OCI-LY3 (cell line): ENCODE measurements around the gene LRRC8C.

ENCODE experiments used
- H2AFZ ChIP-seq: fragments of 200-600, 300-600 bp; shearing (Covaris generic); 2 replicates; pipeline ENCODE4 v1.6.0; 2014; ENCODE audit warnings: antibody characterized with exemption, low read depth, low read length
- H3K27ac ChIP-seq: fragments of 200-600, 300-600 bp; sonication (generic); 2 replicates; pipeline ENCODE4 v1.5.1; 2014; ENCODE audit warnings: mild to moderate bottlenecking, low read length, moderate library complexity, mixed read lengths
- H3K27me3 ChIP-seq: fragments of 200-600, 300-600 bp; sonication (generic); 2 replicates; pipeline ENCODE4 v1.6.1; 2014; ENCODE audit warnings: low read depth, low read length, mixed read lengths
- H3K36me3 ChIP-seq: fragments of 200-600, 300-600 bp; sonication (generic); replicated peaks from 2 replicates; pipeline ENCODE3; 2014; ENCODE audit warnings: low read depth, low read length, mixed read lengths
- H3K4me1 ChIP-seq: fragments of 300-600, 200-600 bp; sonication (generic); 2 replicates; pipeline ENCODE4 v1.6.1; 2014; ENCODE audit warnings: low read length, mixed read lengths
- H3K4me2 ChIP-seq: fragments of 200-600, 300-600 bp; sonication (generic); 2 replicates; pipeline ENCODE4 v1.6.1; 2014; ENCODE audit warnings: low read length, mixed read lengths
- H3K4me3 ChIP-seq: fragments of 300-600, 200-600 bp; sonication (generic); 2 replicates; pipeline ENCODE4 v1.5.1; 2014; ENCODE audit warnings: antibody characterized with exemption, mild to moderate bottlenecking, low read length, moderate library complexity
- H3K79me2 ChIP-seq: fragments of 300-600, 200-600 bp; shearing (Covaris generic); 2 replicates; pipeline ENCODE4 v1.6.1; 2014; ENCODE audit warnings: mild to moderate bottlenecking, low read length, mixed read lengths
- H3K9ac ChIP-seq: fragments of 300-600, 200-600 bp; shearing (Covaris generic); 2 replicates; pipeline ENCODE4 v1.6.0; 2014; ENCODE audit warnings: mild to moderate bottlenecking, low read length, moderate library complexity
- H3K9me3 ChIP-seq: fragments of 200-600, 300-600 bp; shearing (Covaris generic); 2 replicates; pipeline ENCODE4 v1.6.1; 2014; ENCODE audit warnings: low read length, mixed read lengths; ENCODE audit not compliant: insufficient read depth
- H4K20me1 ChIP-seq: fragments of 200-600, 300-600 bp; sonication (generic); 2 replicates; pipeline ENCODE4 v1.6.1; 2016; ENCODE audit warnings: low read length, mixed read lengths; ENCODE audit not compliant: insufficient read depth
- CTCF ChIP-seq: fragments of 200-600, 300-600 bp; sonication (generic); IDR thresholded peaks from 2 replicates; pipeline ENCODE4 v1.5.1; 2014; ENCODE audit warnings: antibody characterized with exemption, low read length, low read depth
- EZH2phosphoT487 ChIP-seq: fragments of 200-600 bp; shearing (Covaris generic); IDR thresholded peaks from 2 replicates; pipeline ENCODE4 v1.6.1; 2018; ENCODE audit warnings: antibody characterized with exemption, mixed run types, low read depth

Gene LRRC8C

GRCh38 chr1:89604414-89604735 lies 28.5 kb upstream of the LRRC8C start:
- H4K20me1 ChIP-seq = peaks cover 5% of the 10 kb centered on the region; the same call in 1 of the 2 replicates
- H3K4me3 ChIP-seq = no peak overlapping the region
- no peaks in the 10 kb centered on the region for H3K79me2 ChIP-seq
- H3K27ac ChIP-seq = no peak overlapping the region
- no peak overlapping the region for H2AFZ ChIP-seq
- H3K36me3 ChIP-seq = no peaks in the 10 kb centered on the region
- H3K9ac ChIP-seq = no peak overlapping the region
- no peaks in the 10 kb centered on the region for H3K9me3 ChIP-seq
- H3K27me3 ChIP-seq = peaks cover 42% of the 10 kb centered on the region
- TF ChIP-seq EZH2phosphoT487 (no peak), CTCF (no peak)
- peaks cover 8% of the 10 kb centered on the region for H3K4me1 ChIP-seq
- H3K4me2 ChIP-seq = no peak overlapping the region

- Histone ChIP-seq H3K4me1 (peaks cover 16% of the 10 kb centered on the region), H3K9me3 (no peaks in the 10 kb centered on the region), H2AFZ (no peak overlapping the region), H3K4me2 (no peak overlapping the region), H3K4me3 (no peak overlapping the region), H3K79me2 (no peaks in the 10 kb centered on the region), H3K27me3 (peaks cover 51% of the 10 kb centered on the region), H3K9ac (no peak overlapping the region), H3K27ac (no peak overlapping the region), H4K20me1 (peaks cover 7% of the 10 kb centered on the region; the same call in 1 of the 2 replicates), H3K36me3 (no peaks in the 10 kb centered on the region)
- TF ChIP-seq CTCF = no peak
- TF ChIP-seq EZH2phosphoT487 = no peak
Measured at GRCh38 chr1:89605692-89606091, 27.2 kb upstream of the LRRC8C start.

- H3K4me3 ChIP-seq = no peak overlapping the region
- no peaks in the 10 kb centered on the region for H3K79me2 ChIP-seq
- peaks cover 14% of the 10 kb centered on the region; the same call in 1 of the 2 replicates for H4K20me1 ChIP-seq
- no peaks in the 10 kb centered on the region for H3K36me3 ChIP-seq
- H2AFZ ChIP-seq = no peak overlapping the region
- H3K27me3 ChIP-seq = peaks cover 56% of the 10 kb centered on the region
- H3K27ac ChIP-seq = no peak overlapping the region
- H3K4me2 ChIP-seq = no peak overlapping the region
- no peaks in the 10 kb centered on the region for H3K9me3 ChIP-seq
- peaks cover 18% of the 10 kb centered on the region for H3K4me1 ChIP-seq
- no peak for TF ChIP-seq EZH2phosphoT487
- no peak for TF ChIP-seq CTCF
- no peak overlapping the region for H3K9ac ChIP-seq
Measured at GRCh38 chr1:89606227-89606980, 26.5 kb upstream of the LRRC8C start.

- Histone ChIP-seq H4K20me1 (peaks cover 16% of the 10 kb centered on the region; the same call in 1 of the 2 replicates), H3K27me3 (peaks cover 56% of the 10 kb centered on the region), H3K36me3 (no peaks in the 10 kb centered on the region), H3K27ac (no peak overlapping the region), H3K79me2 (no peaks in the 10 kb centered on the region), H3K9me3 (no peaks in the 10 kb centered on the region), H2AFZ (no peak overlapping the region), H3K9ac (no peak overlapping the region), H3K4me3 (no peak overlapping the region), H3K4me1 (peaks cover 26% of the 10 kb centered on the region), H3K4me2 (no peak overlapping the region)
- no peak for TF ChIP-seq EZH2phosphoT487
- TF ChIP-seq CTCF = no peak
Measured at GRCh38 chr1:89607156-89607555, 25.8 kb upstream of the LRRC8C start.
